Astrocyte of the spinal cord (primary cell): ENCODE measurements around the gene SMARCC1.
"Not testable (repeated sequence)": the region's sequence is repeated elsewhere in the genome, so short reads cannot be mapped to it uniquely, and the experiment has no call there.

Experiments used
- DNase-seq: peaks from one replicate; pipeline ENCODE4 v3.0.0; 2011; ENCODE audit warnings: low read depth, low spot score
- H3K4me3 ChIP-seq: 2 replicates; pipeline ENCODE4 v1.5.1; 2011; ENCODE audit warnings: low read depth, mild to moderate bottlenecking, low read length, moderate library complexity
- in situ Hi-C: cut with HindIII; loops from 2 replicates; pipeline ENCODE4 v1.10.0; 2017; ENCODE audit warnings: low sequenced_read_pairs
- TF ChIP-seq, protein P1 (sequence below): IDR thresholded peaks from 2 replicates; pipeline ENCODE4 v1.5.1; 2012; ENCODE audit warnings: low read depth, mild to moderate bottlenecking, low read length, inconsistent platforms

SMARCC1 gene

GRCh38 chr3:47772047-47772446 is 9.6 kb downstream of the SMARCC1 start:
- in situ Hi-C loops, result no loop called here
- no peak for DNase-seq
- H3K4me3 ChIP-seq, result no peak overlapping the region
- TF ChIP-seq, protein P1, sequence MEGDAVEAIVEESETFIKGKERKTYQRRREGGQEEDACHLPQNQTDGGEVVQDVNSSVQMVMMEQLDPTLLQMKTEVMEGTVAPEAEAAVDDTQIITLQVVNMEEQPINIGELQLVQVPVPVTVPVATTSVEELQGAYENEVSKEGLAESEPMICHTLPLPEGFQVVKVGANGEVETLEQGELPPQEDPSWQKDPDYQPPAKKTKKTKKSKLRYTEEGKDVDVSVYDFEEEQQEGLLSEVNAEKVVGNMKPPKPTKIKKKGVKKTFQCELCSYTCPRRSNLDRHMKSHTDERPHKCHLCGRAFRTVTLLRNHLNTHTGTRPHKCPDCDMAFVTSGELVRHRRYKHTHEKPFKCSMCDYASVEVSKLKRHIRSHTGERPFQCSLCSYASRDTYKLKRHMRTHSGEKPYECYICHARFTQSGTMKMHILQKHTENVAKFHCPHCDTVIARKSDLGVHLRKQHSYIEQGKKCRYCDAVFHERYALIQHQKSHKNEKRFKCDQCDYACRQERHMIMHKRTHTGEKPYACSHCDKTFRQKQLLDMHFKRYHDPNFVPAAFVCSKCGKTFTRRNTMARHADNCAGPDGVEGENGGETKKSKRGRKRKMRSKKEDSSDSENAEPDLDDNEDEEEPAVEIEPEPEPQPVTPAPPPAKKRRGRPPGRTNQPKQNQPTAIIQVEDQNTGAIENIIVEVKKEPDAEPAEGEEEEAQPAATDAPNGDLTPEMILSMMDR, result no peak

GRCh38 chr3:47766186-47766585 is 15.5 kb downstream of the SMARCC1 start:
- no peak for DNase-seq
- H3K4me3 ChIP-seq, result no peak overlapping the region
- in situ Hi-C loops, result no loop called here
- TF ChIP-seq, protein P1, result no peak

DNA sequence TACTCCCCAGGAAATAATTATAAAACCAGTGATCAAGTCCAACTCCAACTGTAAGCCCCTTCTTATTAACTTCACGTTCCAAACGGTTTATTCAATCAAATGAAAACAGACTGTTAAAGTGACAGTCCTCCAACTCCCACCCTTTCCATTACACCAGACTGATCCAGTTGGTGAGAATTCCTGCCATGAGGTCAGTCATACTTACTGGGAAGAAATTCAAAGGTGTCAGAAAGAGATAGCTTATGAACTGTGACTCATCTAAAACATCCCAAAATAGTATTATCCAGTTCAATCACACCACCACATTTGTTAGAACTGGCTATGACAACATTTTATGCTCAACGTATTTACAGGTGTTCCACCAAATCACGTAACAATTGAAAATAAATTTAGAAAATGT is 19.5 kb downstream of the SMARCC1 start:
- no peak overlapping the region for H3K4me3 ChIP-seq
- DNase-seq, result no peak
- in situ Hi-C loops, result no loop called here
- TF ChIP-seq, protein P1, result no peak

- in situ Hi-C loops, result no loop called here
- TF ChIP-seq, protein P1, result no peak
- H3K4me3 ChIP-seq, result no peak overlapping the region
- no peak for DNase-seq
These were observed 20.6 kb downstream of the SMARCC1 start for GRCh38 chr3:47761046-47761445.

GRCh38 chr3:47760207-47760606 is 21.5 kb downstream of the SMARCC1 start:
- DNase-seq, H3K4me3 ChIP-seq, in situ Hi-C loops: not testable (repeated sequence)

DNA sequence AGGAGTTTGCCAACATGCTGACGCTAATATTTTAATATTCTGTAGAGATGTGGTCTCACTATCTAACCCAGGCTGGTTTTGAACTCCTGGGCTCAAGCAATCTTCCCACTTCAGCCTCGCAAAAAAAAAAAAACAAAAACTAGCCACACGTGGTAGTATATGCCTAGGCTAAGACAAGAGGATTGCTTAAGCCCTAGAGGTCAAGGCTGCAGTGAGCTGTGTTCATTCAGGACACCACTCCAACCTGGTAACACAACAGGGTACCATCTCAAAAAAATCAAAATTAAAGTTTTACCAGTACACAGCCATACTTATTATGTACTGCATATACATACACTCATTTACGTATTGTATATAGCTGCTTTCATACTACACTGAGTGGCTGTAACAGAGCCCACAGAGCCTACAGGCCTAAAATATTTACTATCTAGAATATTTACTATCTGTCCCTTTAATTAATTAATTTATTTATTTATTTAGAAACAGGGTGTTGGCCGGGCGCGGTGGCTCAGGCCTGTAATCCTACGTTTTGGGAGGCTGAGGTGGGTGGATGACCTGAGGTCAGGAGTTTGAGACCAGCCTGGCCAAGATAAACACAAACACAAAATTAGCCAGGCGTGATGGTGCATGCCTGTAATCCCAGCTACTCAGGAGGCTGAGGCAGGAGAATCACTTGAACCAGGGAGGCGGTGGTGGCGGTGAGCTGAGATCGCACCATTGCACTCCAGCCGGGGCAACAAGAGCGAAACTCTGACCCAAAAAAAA is 23.2 kb downstream of the SMARCC1 start:
- TF ChIP-seq, protein P1, result no peak
- no peak overlapping the region for H3K4me3 ChIP-seq
- in situ Hi-C loops, result no loop called here
- no peak for DNase-seq

DNA sequence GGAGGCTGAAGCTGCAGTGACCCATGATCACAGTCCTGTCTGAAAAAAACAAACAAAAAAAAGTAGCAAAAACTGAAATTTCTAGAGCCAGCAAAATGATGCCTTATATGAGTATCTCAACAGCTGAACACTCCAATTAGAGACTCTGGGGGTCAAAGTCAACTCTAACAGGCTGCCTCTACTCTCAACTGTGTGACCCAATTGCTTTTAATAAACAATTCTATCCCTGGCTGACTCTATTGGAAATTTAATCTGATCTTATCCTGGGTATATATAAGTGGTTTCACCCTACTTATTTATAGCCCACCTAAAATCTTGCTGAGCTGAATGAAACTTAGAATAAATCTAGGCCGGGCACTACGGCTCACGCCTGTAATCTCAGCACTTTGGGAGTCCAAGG is 29.0 kb downstream of the SMARCC1 start:
- no peak for DNase-seq
- TF ChIP-seq, protein P1, result no peak
- in situ Hi-C loops, result no loop called here
- H3K4me3 ChIP-seq, result no peak overlapping the region

DNA sequence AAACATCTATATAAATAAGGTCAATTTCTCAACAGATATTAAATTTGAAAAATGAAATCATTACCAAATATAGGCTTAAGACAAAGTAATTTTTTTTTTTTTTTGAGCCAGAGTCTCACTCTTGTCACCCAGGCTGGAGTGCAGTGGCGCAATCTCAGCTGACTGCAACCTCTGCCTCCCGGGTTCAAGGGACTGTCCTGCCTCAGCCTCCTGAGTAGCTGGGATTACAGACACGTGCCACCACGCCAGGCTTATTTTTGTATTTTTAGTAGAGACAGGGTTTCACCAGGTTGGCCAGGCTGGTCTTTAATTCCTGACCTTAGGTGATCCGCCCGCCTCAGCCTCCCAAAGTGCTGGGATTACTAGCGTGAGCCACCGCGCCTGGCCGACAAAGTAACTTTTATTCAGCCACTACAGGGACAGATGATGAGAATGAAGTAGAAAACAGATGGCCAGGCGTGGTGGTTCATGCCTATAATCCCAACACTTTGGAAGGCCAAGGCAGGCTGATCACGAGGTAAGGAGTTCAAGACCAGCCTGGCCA is 30.8 kb downstream of the SMARCC1 start:
- H3K4me3 ChIP-seq, DNase-seq, in situ Hi-C loops: not testable (repeated sequence)
